GM20000 (cell line): ENCODE data around the gene VPS52.
"Not testable (repeated sequence)": the region's sequence is repeated elsewhere in the genome, so short reads cannot be mapped to it uniquely, and the experiment has no call there.

ENCODE experiments used
- DNase-seq: peaks from one replicate; pipeline ENCODE4 v3.0.0; 2012; ENCODE audit warnings: low spot score
- TF ChIP-seq, protein P1 (sequence below): IDR thresholded peaks from 2 replicates; pipeline ENCODE4 v1.5.1; 2012; ENCODE audit warnings: mild to moderate bottlenecking, control low read depth; ENCODE audit errors: extremely low read depth, missing control alignments

Gene VPS52

DNA sequence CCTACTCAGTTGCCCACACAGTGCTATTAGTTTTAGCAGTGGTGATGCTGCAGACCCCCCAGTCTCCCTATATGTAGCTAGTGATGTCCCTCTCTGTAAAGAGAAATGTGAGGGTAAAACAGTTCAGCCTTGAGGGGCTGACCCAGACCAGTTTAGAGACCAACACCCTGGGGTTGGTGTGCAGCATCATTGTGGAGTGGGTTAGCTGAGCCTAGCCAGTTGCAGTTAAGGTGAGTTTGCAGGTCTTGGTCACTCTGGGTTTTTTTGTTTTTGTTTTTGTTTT is 4.8 kb upstream of the VPS52 start:
- DNase-seq: no peak
- TF ChIP-seq, protein P1, sequence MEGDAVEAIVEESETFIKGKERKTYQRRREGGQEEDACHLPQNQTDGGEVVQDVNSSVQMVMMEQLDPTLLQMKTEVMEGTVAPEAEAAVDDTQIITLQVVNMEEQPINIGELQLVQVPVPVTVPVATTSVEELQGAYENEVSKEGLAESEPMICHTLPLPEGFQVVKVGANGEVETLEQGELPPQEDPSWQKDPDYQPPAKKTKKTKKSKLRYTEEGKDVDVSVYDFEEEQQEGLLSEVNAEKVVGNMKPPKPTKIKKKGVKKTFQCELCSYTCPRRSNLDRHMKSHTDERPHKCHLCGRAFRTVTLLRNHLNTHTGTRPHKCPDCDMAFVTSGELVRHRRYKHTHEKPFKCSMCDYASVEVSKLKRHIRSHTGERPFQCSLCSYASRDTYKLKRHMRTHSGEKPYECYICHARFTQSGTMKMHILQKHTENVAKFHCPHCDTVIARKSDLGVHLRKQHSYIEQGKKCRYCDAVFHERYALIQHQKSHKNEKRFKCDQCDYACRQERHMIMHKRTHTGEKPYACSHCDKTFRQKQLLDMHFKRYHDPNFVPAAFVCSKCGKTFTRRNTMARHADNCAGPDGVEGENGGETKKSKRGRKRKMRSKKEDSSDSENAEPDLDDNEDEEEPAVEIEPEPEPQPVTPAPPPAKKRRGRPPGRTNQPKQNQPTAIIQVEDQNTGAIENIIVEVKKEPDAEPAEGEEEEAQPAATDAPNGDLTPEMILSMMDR: no peak

DNA sequence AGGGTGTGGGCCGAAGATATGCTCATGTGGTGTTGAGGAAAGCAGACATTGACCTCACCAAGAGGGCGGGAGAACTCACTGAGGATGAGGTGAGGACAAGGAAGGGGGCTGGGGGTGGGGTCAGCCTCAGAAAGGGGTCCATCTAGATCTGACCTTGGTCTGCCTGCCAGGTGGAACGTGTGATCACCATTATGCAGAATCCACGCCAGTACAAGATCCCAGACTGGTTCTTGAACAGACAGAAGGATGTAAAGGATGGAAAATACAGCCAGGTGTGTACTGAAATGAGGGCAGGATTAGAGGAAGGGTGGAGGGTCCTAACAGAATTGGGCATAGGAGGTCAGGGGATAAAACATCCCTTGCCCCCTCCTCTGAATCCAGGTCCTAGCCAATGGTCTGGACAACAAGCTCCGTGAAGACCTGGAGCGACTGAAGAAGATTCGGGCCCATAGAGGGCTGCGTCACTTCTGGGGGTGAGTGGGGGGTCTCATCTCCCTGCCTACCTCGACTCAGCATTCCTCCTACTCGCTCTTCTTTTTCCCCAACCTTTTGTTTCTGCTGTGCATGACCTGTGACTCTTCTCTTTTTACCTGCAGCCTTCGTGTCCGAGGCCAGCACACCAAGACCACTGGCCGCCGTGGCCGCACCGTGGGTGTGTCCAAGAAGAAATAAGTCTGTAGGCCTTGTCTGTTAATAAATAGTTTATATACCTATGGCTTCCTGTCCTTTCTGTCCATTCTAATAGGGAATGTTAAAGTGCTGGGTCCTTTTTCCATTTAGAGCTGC is 4.3 kb upstream of the VPS52 start:
- not testable (repeated sequence) for DNase-seq

DNA sequence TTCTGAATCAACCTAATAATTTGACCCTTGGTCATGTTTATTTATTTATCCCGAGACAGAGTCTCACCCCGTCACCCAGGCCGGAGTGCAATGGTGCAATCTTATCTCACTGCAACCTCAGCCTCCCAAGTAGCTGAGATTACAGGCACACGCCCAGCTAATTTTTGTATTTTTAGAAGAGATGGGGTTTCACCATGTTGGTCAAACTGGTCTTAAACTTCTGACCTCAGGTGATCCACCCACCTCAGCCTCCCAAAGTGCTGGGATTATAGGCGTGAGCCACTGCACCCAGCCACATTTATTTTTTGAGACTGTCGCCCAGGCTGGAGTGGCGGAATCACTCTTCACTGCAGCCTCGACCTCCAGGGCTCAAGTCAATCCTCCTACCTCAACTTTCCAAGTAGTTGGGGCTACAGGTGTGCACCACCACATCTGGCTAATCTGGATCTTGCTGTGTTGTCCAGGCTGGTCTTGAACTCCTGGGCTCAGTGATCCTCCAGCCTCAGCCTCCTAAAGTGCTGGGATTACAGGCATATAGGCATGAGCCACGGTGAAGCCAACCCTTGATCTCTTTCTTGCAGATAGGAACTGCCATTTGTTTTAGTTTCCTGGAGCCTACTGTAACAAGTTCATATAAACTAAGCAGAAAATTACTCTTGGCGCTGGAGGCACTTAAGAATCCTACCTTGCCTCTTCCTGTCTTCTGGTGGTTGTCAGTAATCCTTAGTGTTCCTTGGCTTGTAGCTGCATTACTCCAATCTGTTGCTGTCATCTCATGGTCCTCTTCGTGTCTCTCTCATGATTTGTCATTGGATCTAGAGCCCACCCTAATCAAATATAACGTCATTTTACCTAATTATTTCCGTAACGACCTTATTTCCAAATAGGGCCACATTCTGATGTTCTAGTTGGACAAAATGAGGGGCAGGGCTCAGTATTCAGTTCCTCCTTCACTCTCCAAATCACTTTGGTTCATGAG is 2.5 kb upstream of the VPS52 start:
- TF ChIP-seq, protein P1: no peak
- DNase-seq: no peak

GRCh38 chr6:33273129-33273923 is 1.6 kb upstream of the VPS52 start:
- TF ChIP-seq, protein P1: no peak
- DNase-seq: no peak

DNA sequence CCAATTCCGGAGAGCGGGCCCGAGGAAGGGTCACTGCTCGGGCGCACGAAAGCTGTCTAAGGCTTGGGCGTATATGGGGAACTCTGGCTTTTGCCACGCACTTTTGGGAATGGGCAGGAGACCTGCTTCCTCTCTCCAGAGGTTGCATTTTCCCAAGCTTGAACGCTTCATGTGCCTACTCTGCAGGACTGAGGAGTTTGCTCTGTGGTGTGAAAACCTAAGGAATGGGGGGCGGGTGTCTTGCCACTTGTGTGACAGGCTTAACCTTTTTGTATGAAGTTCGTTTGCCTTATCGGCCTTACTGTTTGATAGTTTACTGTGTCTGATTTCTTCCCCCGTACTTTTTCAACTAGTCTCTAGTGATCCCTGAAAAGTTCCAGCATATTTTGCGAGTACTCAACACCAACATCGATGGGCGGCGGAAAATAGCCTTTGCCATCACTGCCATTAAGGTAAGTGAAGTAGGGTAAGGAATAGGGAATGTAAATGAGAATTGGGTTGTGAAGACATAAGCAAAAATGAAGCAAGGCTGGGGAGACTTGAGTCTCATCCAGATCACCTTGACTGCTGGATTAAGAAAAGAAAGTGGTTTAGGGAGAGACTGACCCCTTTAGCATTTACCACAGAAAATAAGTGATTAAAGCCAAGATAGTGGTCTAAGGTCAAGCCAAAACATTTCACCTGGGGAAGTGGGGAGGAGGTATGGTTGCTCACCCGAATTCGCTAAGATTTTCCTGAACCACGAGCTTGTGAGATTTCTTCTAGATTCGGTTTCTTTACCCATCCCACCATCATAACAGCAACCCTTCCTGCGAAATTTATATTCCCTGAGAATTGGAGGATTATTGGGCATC is 826 bp upstream of the VPS52 start:
- DNase-seq: no peak
- TF ChIP-seq, protein P1: no peak

GRCh38 chr6:33271117-33271467 is 584 bp downstream of the VPS52 start:
- no peak for DNase-seq
- TF ChIP-seq, protein P1: no peak

GRCh38 chr6:33264015-33264414 is 7.7 kb downstream of the VPS52 start:
- DNase-seq: no peak
- TF ChIP-seq, protein P1: no peak

GRCh38 chr6:33262490-33262889 is 9.2 kb downstream of the VPS52 start:
- not testable (repeated sequence) for DNase-seq
